Measurements from ENCODE around the gene MC1R. TPM values are rescaled to one million over a fixed set of nuclear protein-coding genes. Genes with fewer than 3 reads are reported as not detected.

The MC1R gene
- total RNA-seq, 1 experiment from 2014 or later, result 13.4 TPM

- TF ChIP-seq CTCF (conservative IDR thresholded peaks at IDR 0.05; ENCODE audit: low read depth, low read length) (no peak), EZH2 (IDR thresholded peaks at IDR 0.05; ENCODE audit: borderline replicate concordance, low read depth, low read length, poor library complexity, severe bottlenecking) (no peak)
- Histone ChIP-seq H3K27me3 (replicated peaks; ENCODE audit: insufficient read depth, low read depth, low read length, poor library complexity) (no peaks in the 10 kb centered on the region), H3K9me3 (ENCODE audit: low read depth, low read length, poor library complexity, severe bottlenecking) (no peaks in the 10 kb centered on the region), H3K4me3 (ENCODE audit: low read depth, low read length, poor library complexity, severe bottlenecking) (no peak overlapping the region), H3K36me3 (ENCODE audit: insufficient read depth, low read length, poor library complexity, severe bottlenecking) (peaks cover 41% of the 10 kb centered on the region), H3K4me1 (ENCODE audit: insufficient read depth, low read length, poor library complexity, severe bottlenecking) (no peaks in the 10 kb centered on the region), H3K27ac (ENCODE audit: low read depth, low read length, poor library complexity, severe bottlenecking) (no peak overlapping the region)
- POLR2A ChIA-PET (ENCODE audit: low non-redundant PET), result no interaction called here
- no peak for DNase-seq (ENCODE audit: low spot score)
- intact Hi-C loops (cut with micrococcal nuclease; ENCODE audit: unreplicated experiment), result no loop called here
- CTCF ChIA-PET, result no interaction called here
- no TSS peak for BruUV-seq (replicated peaks)
Measured at GRCh38 chr16:89880477-89881367, 37.9 kb upstream of the MC1R start.

GRCh38 chr16:89881368-89881730 lies 37.3 kb upstream of the MC1R start:
- CTCF ChIA-PET, result no interaction called here
- peaks cover 42% of the 10 kb centered on the region for H3K36me3 ChIP-seq (ENCODE audit: insufficient read depth, low read length, poor library complexity, severe bottlenecking)
- TF ChIP-seq EZH2 (IDR thresholded peaks at IDR 0.05; ENCODE audit: borderline replicate concordance, low read depth, low read length, poor library complexity, severe bottlenecking) (no peak), CTCF (conservative IDR thresholded peaks at IDR 0.05; ENCODE audit: low read depth, low read length) (no peak)
- no peaks in the 10 kb centered on the region for H3K4me1 ChIP-seq (ENCODE audit: insufficient read depth, low read length, poor library complexity, severe bottlenecking)
- intact Hi-C loops (cut with micrococcal nuclease; ENCODE audit: unreplicated experiment), result no loop called here
- H3K4me3 ChIP-seq (ENCODE audit: low read depth, low read length, poor library complexity, severe bottlenecking), result no peak overlapping the region
- no peak overlapping the region for H3K27ac ChIP-seq (ENCODE audit: low read depth, low read length, poor library complexity, severe bottlenecking)
- BruUV-seq (replicated peaks), result no TSS peak
- no peaks in the 10 kb centered on the region for H3K27me3 ChIP-seq (replicated peaks; ENCODE audit: insufficient read depth, low read depth, low read length, poor library complexity)
- H3K9me3 ChIP-seq (ENCODE audit: low read depth, low read length, poor library complexity, severe bottlenecking), result no peaks in the 10 kb centered on the region
- POLR2A ChIA-PET (ENCODE audit: low non-redundant PET), result no interaction called here
- no peak for DNase-seq (ENCODE audit: low spot score)

GRCh38 chr16:89883346-89884040 lies 35.2 kb upstream of the MC1R start:
- TF ChIP-seq CTCF (conservative IDR thresholded peaks at IDR 0.05; ENCODE audit: low read depth, low read length) (no peak), EZH2 (IDR thresholded peaks at IDR 0.05; ENCODE audit: borderline replicate concordance, low read depth, low read length, poor library complexity, severe bottlenecking) (no peak)
- no peaks in the 10 kb centered on the region for H3K27me3 ChIP-seq (replicated peaks; ENCODE audit: insufficient read depth, low read depth, low read length, poor library complexity)
- ChIA-PET POLR2A (ENCODE audit: low non-redundant PET) (interaction anchor here (0.5 kb wide), 1 partner anchor 91 kb away, joined by 17 read pairs; no protein-coding TSS in a partner anchor), CTCF (no interaction called here)
- H3K36me3 ChIP-seq (ENCODE audit: insufficient read depth, low read length, poor library complexity, severe bottlenecking), result peaks cover 61% of the 10 kb centered on the region
- no TSS peak for BruUV-seq (replicated peaks)
- intact Hi-C loops (cut with micrococcal nuclease; ENCODE audit: unreplicated experiment), result no loop called here
- H3K9me3 ChIP-seq (ENCODE audit: low read depth, low read length, poor library complexity, severe bottlenecking), result no peaks in the 10 kb centered on the region
- DNase-seq (ENCODE audit: low spot score), result no peak
- H3K4me1 ChIP-seq (ENCODE audit: insufficient read depth, low read length, poor library complexity, severe bottlenecking), result no peaks in the 10 kb centered on the region
- no peak overlapping the region for H3K27ac ChIP-seq (ENCODE audit: low read depth, low read length, poor library complexity, severe bottlenecking)
- no peak overlapping the region for H3K4me3 ChIP-seq (ENCODE audit: low read depth, low read length, poor library complexity, severe bottlenecking)
